Right renal pelvis (tissue), 4 donors: ENCODE data around the gene CYP24A1. TPM values are rescaled to one million over a fixed set of nuclear protein-coding genes. Genes with fewer than 3 reads are reported as not detected.
A peak's percentile ranks its signal among the peaks of the same experiment; 100 is the strongest.

ENCODE experiments used
- DNase-seq, 4 donors: peaks; one replicate each; pipeline ENCODE4 v3.0.0-alpha.2; 2013; ENCODE audit warnings: low read depth in 4 of 4, low spot score in 3 of 4, missing footprints in 1 of 4
- polyA plus RNA-seq, 4 donors: library from polyadenylated mRNA; unstranded; fragments of 120-200 nt; gene quantifications; one replicate each; pipeline ENCODE4 v1.2.1, GENCODE V29; 2013; ENCODE audit not compliant: insufficient read length in 4 of 4

CYP24A1 gene
- polyA plus RNA-seq: 1 to 10 TPM; 1.2 to 4.2 (median 2.8) TPM

DNA sequence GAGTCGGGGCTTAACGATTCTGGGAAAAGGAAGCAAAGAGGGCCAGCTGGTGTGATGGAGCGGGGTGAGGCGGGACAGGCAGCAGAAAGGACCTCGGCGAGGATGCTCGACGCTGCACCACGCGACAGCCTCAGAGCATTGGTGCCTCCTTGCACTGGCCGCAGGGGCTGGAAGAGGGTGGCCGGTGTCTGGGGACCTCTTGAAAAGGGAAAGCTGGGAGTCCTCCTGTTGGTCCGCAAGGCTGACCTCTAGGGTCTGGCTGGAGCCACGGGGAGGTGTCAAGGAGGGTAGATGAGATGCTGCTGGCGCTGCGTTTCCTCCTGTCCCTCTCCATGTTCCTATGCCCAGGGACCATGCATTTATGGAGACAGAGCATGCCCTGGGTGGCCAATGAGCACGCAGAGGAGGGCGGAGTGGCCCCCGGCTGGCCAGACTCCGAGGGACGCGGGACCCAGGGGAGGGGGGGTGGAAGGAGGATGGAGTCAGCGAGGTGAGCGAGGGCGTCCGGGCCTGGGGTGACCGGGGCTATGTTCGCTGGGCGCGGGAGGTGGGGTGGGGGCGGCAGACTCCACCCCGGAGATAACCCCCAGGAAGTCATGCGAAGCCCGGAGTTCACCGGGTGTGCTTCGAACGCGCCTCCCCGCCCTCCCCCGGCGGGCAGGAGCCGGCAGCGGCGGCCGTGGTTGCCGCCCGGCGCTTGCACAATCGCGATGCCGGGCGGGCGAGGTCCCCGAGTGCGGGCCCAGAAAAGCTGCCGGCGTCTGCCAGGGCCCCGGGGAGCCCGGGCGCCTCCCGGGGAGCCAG lies at the start of gene CYP24A1:
Gene CYP24A1, minus strand, starts transcription at position 334 of the 804 bp plus-strand sequence. CDS start 407 bp downstream, outside the sequence.
- DNase-seq: no peak

DNA sequence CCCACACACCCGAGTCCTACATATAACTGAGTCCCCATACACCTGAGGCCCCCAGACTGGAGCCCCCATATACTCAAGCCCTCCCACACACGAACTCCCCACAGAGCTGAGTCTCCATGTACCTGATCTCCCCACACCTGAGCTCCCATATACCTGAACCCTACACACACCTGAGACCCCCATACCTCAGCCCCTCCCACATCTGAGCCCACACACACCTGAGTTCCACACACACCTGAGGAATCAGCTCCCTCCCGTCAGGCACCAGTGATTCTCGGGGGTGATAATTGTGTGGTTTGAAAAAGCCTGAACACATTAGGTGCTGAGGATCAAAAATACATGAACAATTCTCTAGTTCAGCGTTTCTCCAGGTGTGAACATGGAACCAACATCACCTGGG lies 49.5 kb upstream of the CYP24A1 start:
- no peak for DNase-seq

- DNase-seq: no peak
Measured at GRCh38 chr20:54221996-54222890, 48.5 kb upstream of the CYP24A1 start.

DNA sequence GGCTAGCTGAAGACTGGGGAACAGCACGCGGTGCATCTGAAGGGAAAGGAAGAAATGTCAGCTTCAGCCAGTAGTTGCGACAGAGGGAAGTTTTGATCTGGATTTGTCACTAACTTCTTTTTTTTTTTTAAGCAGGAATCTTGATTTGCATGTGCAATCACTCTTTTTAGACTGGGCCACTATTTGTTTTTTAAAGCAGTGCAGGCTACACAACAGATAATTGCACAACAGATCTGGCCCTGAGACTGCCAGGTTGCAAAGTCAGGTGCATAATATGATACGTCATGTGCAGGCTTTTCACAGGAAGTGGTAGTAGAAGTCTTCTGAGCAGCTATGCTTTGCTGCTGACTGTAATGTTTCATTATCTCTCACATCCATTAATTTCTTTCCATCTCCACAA lies 47.6 kb upstream of the CYP24A1 start:
- DNase-seq: no peak

DNA sequence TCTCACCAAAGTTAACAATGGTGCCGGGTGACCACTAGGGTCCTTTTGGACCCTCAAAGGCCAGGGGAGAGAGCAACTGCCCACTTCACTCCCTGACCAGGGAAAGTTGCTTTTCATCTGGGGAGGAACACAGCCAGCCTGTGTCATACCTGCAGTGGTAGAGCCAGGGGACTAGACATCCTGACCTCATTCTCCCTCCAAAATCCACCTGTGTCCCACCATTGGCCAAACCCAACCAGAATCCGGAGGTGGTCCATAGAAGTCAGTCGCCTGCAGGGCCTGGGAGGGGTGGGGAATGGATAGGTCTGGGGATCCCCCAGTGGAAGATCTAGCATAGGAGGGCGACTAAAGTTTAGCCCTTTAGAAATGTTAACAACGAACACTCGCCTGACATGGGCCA lies 46.9 kb upstream of the CYP24A1 start:
- DNase-seq: no peak

GRCh38 chr20:54219751-54220426 lies 46.1 kb upstream of the CYP24A1 start:
- no peak for DNase-seq

- no peak for DNase-seq
Measured at GRCh38 chr20:54218470-54218869, 44.7 kb upstream of the CYP24A1 start.

DNA sequence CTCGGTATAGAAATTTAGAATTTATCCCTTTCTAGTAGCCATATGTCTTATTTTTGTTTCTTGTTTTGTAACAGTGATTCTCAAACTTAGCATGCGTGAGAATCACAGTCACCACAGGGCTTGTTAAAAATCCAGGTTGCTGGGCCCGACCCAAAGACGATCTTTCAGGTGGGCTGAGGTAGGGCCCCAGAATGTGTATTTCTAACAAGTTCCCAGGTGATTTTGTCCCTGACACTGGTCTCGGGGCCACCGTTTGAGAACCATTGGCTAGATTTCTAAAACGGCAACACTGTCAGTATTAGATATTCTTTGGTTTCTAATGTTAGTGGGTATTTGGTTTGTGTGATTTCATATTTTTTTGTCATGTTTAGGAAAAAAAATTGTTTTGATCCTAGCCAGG lies 44.0 kb upstream of the CYP24A1 start:
- no peak for DNase-seq

DNA sequence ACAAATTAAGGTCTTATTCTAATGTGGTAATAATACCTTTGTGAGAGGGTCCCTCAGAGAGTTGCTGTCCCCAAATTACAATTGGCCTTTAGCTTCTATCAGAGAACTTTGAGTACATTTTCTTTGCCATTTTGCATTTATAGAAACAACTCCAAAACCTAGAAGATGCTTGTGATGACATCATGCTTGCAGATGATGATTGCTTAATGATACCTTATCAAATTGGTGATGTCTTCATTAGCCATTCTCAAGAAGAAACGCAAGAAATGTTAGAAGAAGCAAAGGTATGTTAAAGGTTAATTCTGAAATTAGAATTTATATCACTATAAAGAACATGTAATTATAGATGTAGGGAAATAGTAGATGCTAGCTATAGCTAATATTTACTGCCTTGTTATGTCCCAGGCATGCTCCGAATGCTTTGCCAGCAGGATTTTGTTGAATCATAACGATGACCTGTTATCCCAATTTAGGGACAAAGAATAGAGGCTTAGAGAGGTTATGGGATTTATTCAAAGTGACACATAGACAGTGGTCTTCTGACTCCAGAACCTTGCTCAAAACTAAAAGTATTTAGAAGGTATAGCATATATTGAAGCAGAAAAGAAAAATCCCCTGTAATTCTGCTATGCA lies 41.5 kb upstream of the CYP24A1 start:
- no peak for DNase-seq

DNA sequence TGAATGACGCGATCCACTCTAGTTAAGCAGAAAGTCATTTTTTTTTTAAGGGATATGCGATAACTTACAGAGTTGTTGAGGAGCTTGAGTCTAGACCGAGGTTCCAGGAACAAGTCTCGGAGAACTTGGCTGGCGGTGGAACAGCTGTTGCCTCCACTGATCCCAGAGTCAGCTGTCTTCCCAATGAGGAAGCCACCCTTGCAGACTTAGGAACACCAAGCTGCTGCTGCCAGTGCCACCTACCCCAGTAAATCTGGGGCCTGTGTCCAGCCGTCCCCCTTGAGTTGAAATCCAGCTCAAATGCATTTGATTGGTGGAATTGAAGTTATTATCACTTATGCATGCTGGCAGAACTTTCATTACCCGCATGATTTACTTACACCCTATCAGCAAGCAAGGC lies 40.8 kb upstream of the CYP24A1 start:
- no peak for DNase-seq

DNA sequence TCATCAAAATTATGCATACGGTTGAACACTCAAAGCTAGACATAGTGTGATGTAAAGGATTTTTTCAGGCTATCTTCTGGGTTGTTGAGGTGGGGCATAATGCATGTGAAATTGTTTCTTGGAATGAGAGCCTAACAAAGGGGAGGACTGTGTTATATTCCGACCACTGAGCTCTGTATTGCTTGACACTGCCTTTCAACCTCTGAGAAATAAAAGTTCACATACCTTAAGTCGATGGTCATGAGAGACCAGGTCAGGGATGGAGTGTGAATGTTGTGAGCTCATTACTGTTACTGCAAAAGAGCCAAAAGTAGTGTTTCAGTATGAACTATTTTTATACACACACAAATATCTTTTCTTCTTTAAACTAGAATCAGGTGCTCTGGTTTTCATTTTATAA lies 39.1 kb upstream of the CYP24A1 start:
- no peak for DNase-seq

DNA sequence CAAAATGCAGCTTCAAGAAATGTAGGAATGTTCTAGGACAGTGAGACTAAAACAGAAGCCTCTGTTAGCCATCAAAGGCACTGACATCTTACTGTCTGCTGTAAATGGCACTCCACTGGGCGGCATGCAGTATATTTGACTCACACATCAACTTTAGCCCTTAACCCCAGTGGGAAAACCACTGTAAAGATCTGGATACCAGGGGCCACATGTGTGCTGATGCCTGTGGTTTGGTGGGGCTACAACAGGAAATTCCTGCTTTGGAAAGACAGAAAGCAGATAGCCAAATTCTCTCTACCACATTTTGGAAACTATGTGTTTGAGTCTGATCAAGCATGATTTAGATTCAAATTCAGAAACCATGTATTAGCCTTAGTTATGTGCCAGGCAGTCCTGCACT lies 38.4 kb upstream of the CYP24A1 start:
- no peak for DNase-seq

DNA sequence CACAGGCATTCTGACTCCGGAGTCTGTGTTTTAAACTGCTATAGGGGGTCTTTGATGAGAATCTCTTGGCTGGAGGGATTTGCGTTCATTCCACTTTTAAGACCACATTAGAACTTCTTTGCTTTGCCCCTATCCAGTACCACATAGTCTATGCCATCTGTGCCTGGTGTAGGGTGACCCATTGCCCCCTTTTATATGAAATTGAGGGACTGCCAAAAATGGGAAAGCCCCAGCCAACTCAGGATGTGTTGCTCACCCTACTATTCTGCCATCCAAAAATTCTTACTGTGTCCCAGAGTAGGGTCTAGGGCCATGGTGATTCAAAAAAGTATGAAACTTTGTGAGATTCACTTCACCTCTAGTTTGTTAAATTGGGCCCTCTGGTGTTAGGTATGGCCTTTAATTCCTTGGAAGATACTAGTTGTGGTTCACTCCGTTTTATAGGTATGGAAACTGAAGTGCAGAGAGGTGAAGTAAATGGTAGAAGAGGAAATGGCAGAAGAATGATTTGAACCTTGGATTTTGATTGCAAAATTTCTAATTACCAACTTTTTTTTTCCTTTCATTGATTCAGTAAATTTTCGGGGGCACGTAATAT lies 35.5 kb upstream of the CYP24A1 start:
- DNase-seq: no peak

GRCh38 chr20:54208548-54209176 lies 34.9 kb upstream of the CYP24A1 start:
- DNase-seq: no peak

DNA sequence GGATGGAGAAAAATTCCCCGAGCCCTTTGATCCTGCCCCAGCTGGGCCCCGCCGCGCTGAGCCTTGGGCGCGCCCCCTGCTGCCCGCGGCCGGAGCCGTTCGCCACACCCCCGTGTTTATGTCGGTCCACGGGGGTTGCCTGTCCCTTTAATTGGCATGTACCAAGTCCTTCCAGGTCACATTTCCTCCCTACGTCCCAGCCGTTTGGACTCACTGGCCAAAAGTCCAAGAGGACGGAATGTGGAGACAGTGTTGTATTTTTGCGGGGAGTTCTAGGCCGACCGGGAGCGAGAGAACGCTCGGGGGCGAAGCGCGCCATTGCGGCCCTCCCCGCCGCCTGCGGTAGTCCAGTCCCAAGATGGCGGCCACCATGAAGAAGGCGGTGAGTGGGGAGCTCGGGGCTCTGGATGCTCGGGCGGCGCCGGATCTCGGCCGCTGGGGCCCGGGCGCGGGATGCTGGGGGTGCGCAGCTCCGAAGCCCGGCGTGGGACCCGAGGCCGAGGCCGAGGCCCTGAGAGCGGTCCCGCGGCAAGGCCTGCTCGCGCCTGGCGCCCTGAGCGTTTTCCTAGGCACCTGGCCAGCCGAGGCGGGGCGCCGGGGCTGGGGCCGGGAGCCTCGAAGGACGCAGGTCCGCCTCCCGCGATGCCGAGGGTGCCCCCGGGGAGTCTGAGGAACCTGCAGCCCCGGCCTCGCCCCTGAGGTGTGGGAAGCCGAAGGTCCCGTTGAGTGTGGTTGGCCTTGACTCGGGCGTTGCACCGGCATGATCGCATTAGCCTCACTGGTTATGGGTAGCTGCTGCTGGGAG lies 34.2 kb upstream of the CYP24A1 start, which contains the start of gene PFDN4:
Gene PFDN4, plus strand, starts transcription at position 345 of the 805 bp plus-strand sequence. Its CDS starts 14 bp downstream, at position 359.
- peak; percentile 63 to 90 (median 72) for DNase-seq

DNA sequence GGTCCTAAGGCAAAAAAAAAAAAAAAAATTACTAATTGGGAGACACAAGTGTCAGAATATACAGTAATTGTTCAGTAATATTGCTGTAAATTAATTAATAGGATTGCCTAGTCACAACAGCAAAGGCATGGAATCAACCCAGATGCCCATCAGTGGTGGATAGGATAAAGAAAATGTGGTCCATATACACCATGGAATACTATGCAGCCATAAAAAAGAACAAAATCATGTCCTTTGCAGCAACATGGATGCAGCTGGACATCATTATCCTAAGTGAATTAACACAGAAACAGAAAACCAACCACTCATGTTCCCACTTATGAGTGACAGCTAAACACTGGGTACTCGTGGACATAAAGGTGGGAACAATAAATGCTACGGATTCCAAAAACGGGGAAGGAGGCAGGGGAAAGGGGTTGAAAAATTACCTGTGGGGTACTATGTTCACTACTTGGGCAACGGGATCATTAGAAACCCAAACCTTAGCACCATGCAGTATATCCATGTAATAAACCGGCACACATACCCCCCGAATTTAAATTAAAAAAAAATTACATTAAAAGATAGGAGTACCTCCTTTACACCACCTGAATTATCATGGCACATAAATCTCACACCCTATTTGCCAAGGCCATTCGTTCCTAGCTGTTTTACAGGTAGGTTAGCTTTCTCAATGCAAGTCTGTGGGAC lies 33.4 kb upstream of the CYP24A1 start:
- DNase-seq: no peak

DNA sequence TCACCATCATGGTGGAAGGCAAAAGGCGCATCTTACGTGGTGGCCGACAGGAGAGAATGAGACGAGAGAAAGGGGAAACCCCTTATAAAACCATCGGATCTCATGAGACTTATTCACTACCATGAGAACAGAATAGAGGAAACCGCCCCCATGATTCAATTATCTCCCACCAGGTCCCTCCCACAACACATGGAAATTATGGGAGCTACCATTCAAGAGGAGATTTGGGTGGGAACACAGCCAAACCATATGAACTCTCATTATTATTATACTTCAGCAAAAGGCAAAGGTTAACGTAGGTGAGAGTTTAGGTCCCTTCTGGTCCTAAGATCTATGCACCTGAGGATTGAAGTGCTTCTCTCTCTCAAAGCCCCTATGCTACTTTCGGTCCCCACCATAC lies 31.7 kb upstream of the CYP24A1 start:
- no peak for DNase-seq

- DNase-seq: no peak
Measured at GRCh38 chr20:54204481-54204880, 30.7 kb upstream of the CYP24A1 start.
